ENCODE results near the gene SYT17.

- TF ChIP-seq TSHZ2 (CRISPR knock-in tag; IDR thresholded peaks at IDR 0.05) = no peak
- TF ChIP-seq ARNTL (CRISPR knock-in tag; IDR thresholded peaks at IDR 0.05; ENCODE audit: borderline replicate concordance, low read depth) = no peak
These were observed 97.4 kb downstream of the SYT17 start for GRCh38 chr16:19265380-19265930.
